ENCODE measurements around the gene WFS1.

Gene WFS1

GRCh38 chr4:6278801-6279197 is 9.1 kb downstream of the WFS1 start:
- Histone ChIP-seq H3K23ac (ENCODE audit: low read length in 2 of 2) (no peak overlapping the region), H4K91ac (ENCODE audit: low read length) (no peak overlapping the region), H3K27me3 (ENCODE audit: control insufficient read depth in 1 of 2, insufficient read depth in 1 of 2, low read length in 2 of 2) (no peaks in the 10 kb centered on the region), H4K8ac (ENCODE audit: low read length) (no peak overlapping the region), H2BK15ac (ENCODE audit: low read depth, poor library complexity, severe bottlenecking) (no peak overlapping the region), H3K79me1 (replicated peaks; ENCODE audit: low read length, poor library complexity, severe bottlenecking) (peaks cover 58% of the 10 kb centered on the region), H3K27ac (ENCODE audit: low read length, poor library complexity, severe bottlenecking) (no peak overlapping the region), H2BK12ac (ENCODE audit: low read length in 2 of 2) (no peak overlapping the region), H2AK5ac (ENCODE audit: low read length, severe bottlenecking) (no peak overlapping the region), H3K4ac (ENCODE audit: low read depth in 1 of 2, low read length in 2 of 2) (no peak overlapping the region), H3K4me3 (ENCODE audit: insufficient read depth in 1 of 2, low read depth in 1 of 2, low read length in 2 of 2) (no peak overlapping the region), H2BK120ac (ENCODE audit: low read depth, low read length) (no peak overlapping the region), H3K9ac (ENCODE audit: low read length) (peak overlapping the region; percentile 33), H2AFZ (ENCODE audit: low read depth, low read length) (no peak overlapping the region), H3K36me3 (ENCODE audit: control insufficient read depth in 1 of 2, insufficient read depth in 2 of 2, low read depth in 1 of 2, low read length in 2 of 2) (peaks cover 17 to 76% of the 10 kb centered on the region in 2 experiments), H3K18ac (ENCODE audit: low read depth in 1 of 2, low read length in 2 of 2) (no peak overlapping the region), H3K9me3 (ENCODE audit: control insufficient read depth, low read length) (no peaks in the 10 kb centered on the region), H3K14ac (ENCODE audit: low read length in 2 of 2) (no peak overlapping the region), H3K4me1 (ENCODE audit: control insufficient read depth, insufficient read depth, low read depth, low read length) (peaks cover 27% of the 10 kb centered on the region), H3K4me2 (ENCODE audit: low read length, poor library complexity, severe bottlenecking) (no peak overlapping the region), H2BK5ac (ENCODE audit: low read depth, low read length, poor library complexity, severe bottlenecking) (no peak overlapping the region)
- 93% methylated on average over 10 of the region's 10 CpGs for WGBS
- no peak for DNase-seq

- no peak overlapping the region for H4K91ac ChIP-seq (ENCODE audit: low read length)
- H2AK5ac ChIP-seq (ENCODE audit: low read length, severe bottlenecking) = no peak overlapping the region
- no peak overlapping the region for H4K8ac ChIP-seq (ENCODE audit: low read length)
- H2AFZ ChIP-seq (ENCODE audit: low read depth, low read length) = no peak overlapping the region
- no peak overlapping the region for H2BK12ac ChIP-seq (ENCODE audit: low read length in 2 of 2)
- H3K9ac ChIP-seq (ENCODE audit: low read length) = no peak overlapping the region
- H3K9me3 ChIP-seq (ENCODE audit: control insufficient read depth, low read length) = no peaks in the 10 kb centered on the region
- WGBS = 98% methylated on average over 14 of the region's 14 CpGs
- DNase-seq = no peak
- H3K4ac ChIP-seq (ENCODE audit: low read depth in 1 of 2, low read length in 2 of 2) = no peak overlapping the region
- H3K36me3 ChIP-seq (ENCODE audit: control insufficient read depth in 1 of 2, insufficient read depth in 2 of 2, low read depth in 1 of 2, low read length in 2 of 2) = peaks cover 17 to 83% of the 10 kb centered on the region in 2 experiments
- peaks cover 21% of the 10 kb centered on the region for H3K4me1 ChIP-seq (ENCODE audit: control insufficient read depth, insufficient read depth, low read depth, low read length)
- no peak overlapping the region for H3K14ac ChIP-seq (ENCODE audit: low read length in 2 of 2)
- no peak overlapping the region for H2BK120ac ChIP-seq (ENCODE audit: low read depth, low read length)
- H3K27ac ChIP-seq (ENCODE audit: low read length, poor library complexity, severe bottlenecking) = no peak overlapping the region
- H2BK15ac ChIP-seq (ENCODE audit: low read depth, poor library complexity, severe bottlenecking) = no peak overlapping the region
- no peaks in the 10 kb centered on the region for H3K27me3 ChIP-seq (ENCODE audit: control insufficient read depth in 1 of 2, insufficient read depth in 1 of 2, low read length in 2 of 2)
- H2BK5ac ChIP-seq (ENCODE audit: low read depth, low read length, poor library complexity, severe bottlenecking) = no peak overlapping the region
- no peak overlapping the region for H3K23ac ChIP-seq (ENCODE audit: low read length in 2 of 2)
- H3K18ac ChIP-seq (ENCODE audit: low read depth in 1 of 2, low read length in 2 of 2) = no peak overlapping the region
- H3K79me1 ChIP-seq (replicated peaks; ENCODE audit: low read length, poor library complexity, severe bottlenecking) = peaks cover 60% of the 10 kb centered on the region
- no peak overlapping the region for H3K4me2 ChIP-seq (ENCODE audit: low read length, poor library complexity, severe bottlenecking)
- H3K4me3 ChIP-seq (ENCODE audit: insufficient read depth in 1 of 2, low read depth in 1 of 2, low read length in 2 of 2) = no peak overlapping the region
Observed at GRCh38 chr4:6279582-6280289, 10.1 kb downstream of the WFS1 start.

GRCh38 chr4:6280365-6280996 is 10.8 kb downstream of the WFS1 start:
- no peaks in the 10 kb centered on the region for H3K9me3 ChIP-seq (ENCODE audit: control insufficient read depth, low read length)
- no peaks in the 10 kb centered on the region for H3K27me3 ChIP-seq (ENCODE audit: control insufficient read depth in 1 of 2, insufficient read depth in 1 of 2, low read length in 2 of 2)
- H3K4ac ChIP-seq (ENCODE audit: low read depth in 1 of 2, low read length in 2 of 2) = no peak overlapping the region
- peaks cover 18 to 90% of the 10 kb centered on the region in 2 experiments for H3K36me3 ChIP-seq (ENCODE audit: control insufficient read depth in 1 of 2, insufficient read depth in 2 of 2, low read depth in 1 of 2, low read length in 2 of 2)
- H3K18ac ChIP-seq (ENCODE audit: low read depth in 1 of 2, low read length in 2 of 2) = no peak overlapping the region
- no peak overlapping the region for H3K4me3 ChIP-seq (ENCODE audit: insufficient read depth in 1 of 2, low read depth in 1 of 2, low read length in 2 of 2)
- no peak overlapping the region for H4K8ac ChIP-seq (ENCODE audit: low read length)
- no peak overlapping the region for H2BK5ac ChIP-seq (ENCODE audit: low read depth, low read length, poor library complexity, severe bottlenecking)
- no peak overlapping the region for H3K23ac ChIP-seq (ENCODE audit: low read length in 2 of 2)
- peaks cover 67% of the 10 kb centered on the region for H3K79me1 ChIP-seq (replicated peaks; ENCODE audit: low read length, poor library complexity, severe bottlenecking)
- H3K14ac ChIP-seq (ENCODE audit: low read length in 2 of 2) = no peak overlapping the region
- no peak overlapping the region for H2AFZ ChIP-seq (ENCODE audit: low read depth, low read length)
- peaks cover 15% of the 10 kb centered on the region for H3K4me1 ChIP-seq (ENCODE audit: control insufficient read depth, insufficient read depth, low read depth, low read length)
- no peak for DNase-seq
- H2AK5ac ChIP-seq (ENCODE audit: low read length, severe bottlenecking) = no peak overlapping the region
- H2BK120ac ChIP-seq (ENCODE audit: low read depth, low read length) = no peak overlapping the region
- no peak overlapping the region for H3K4me2 ChIP-seq (ENCODE audit: low read length, poor library complexity, severe bottlenecking)
- H3K27ac ChIP-seq (ENCODE audit: low read length, poor library complexity, severe bottlenecking) = no peak overlapping the region
- 93% methylated on average over 7 of the region's 16 CpGs for WGBS
- no peak overlapping the region for H2BK15ac ChIP-seq (ENCODE audit: low read depth, poor library complexity, severe bottlenecking)
- no peak overlapping the region for H4K91ac ChIP-seq (ENCODE audit: low read length)
- no peak overlapping the region for H2BK12ac ChIP-seq (ENCODE audit: low read length in 2 of 2)
- no peak overlapping the region for H3K9ac ChIP-seq (ENCODE audit: low read length)

- peaks cover 70% of the 10 kb centered on the region for H3K79me1 ChIP-seq (replicated peaks; ENCODE audit: low read length, poor library complexity, severe bottlenecking)
- WGBS = 94% methylated on average over 18 of the region's 20 CpGs
- no peak overlapping the region for H3K18ac ChIP-seq (ENCODE audit: low read depth in 1 of 2, low read length in 2 of 2)
- peaks cover 22 to 90% of the 10 kb centered on the region in 2 experiments for H3K36me3 ChIP-seq (ENCODE audit: control insufficient read depth in 1 of 2, insufficient read depth in 2 of 2, low read depth in 1 of 2, low read length in 2 of 2)
- peaks cover 6% of the 10 kb centered on the region for H3K4me1 ChIP-seq (ENCODE audit: control insufficient read depth, insufficient read depth, low read depth, low read length)
- H3K4me3 ChIP-seq (ENCODE audit: insufficient read depth in 1 of 2, low read depth in 1 of 2, low read length in 2 of 2) = no peak overlapping the region
- no peak overlapping the region for H3K4me2 ChIP-seq (ENCODE audit: low read length, poor library complexity, severe bottlenecking)
- no peak overlapping the region for H3K4ac ChIP-seq (ENCODE audit: low read depth in 1 of 2, low read length in 2 of 2)
- H3K9ac ChIP-seq (ENCODE audit: low read length) = no peak overlapping the region
- H2BK12ac ChIP-seq (ENCODE audit: low read length in 2 of 2) = no peak overlapping the region
- H2BK15ac ChIP-seq (ENCODE audit: low read depth, poor library complexity, severe bottlenecking) = no peak overlapping the region
- no peak overlapping the region for H2BK5ac ChIP-seq (ENCODE audit: low read depth, low read length, poor library complexity, severe bottlenecking)
- H3K27me3 ChIP-seq (ENCODE audit: control insufficient read depth in 1 of 2, insufficient read depth in 1 of 2, low read length in 2 of 2) = no peaks in the 10 kb centered on the region
- no peak overlapping the region for H4K91ac ChIP-seq (ENCODE audit: low read length)
- peak overlapping the region in 1 of 2 experiments; percentile 8 for H3K14ac ChIP-seq (ENCODE audit: low read length in 2 of 2)
- no peak overlapping the region for H3K27ac ChIP-seq (ENCODE audit: low read length, poor library complexity, severe bottlenecking)
- no peaks in the 10 kb centered on the region for H3K9me3 ChIP-seq (ENCODE audit: control insufficient read depth, low read length)
- no peak for DNase-seq
- H4K8ac ChIP-seq (ENCODE audit: low read length) = no peak overlapping the region
- H2AK5ac ChIP-seq (ENCODE audit: low read length, severe bottlenecking) = no peak overlapping the region
- no peak overlapping the region for H2AFZ ChIP-seq (ENCODE audit: low read depth, low read length)
- peak overlapping the region in 1 of 2 experiments; percentile 43 for H3K23ac ChIP-seq (ENCODE audit: low read length in 2 of 2)
- no peak overlapping the region for H2BK120ac ChIP-seq (ENCODE audit: low read depth, low read length)
Observed at GRCh38 chr4:6281436-6282313, 12.0 kb downstream of the WFS1 start.
